Measurements from ENCODE around the gene QDPR. TPM values are rescaled to one million over a fixed set of nuclear protein-coding genes. Genes with fewer than 3 reads are reported as not detected.

Gene QDPR
- 11.1 and 24.4 TPM in 2 replicates for total RNA-seq

GRCh38 chr4:17511950-17512795, at the start of gene QDPR:
Gene QDPR (minus strand): TSS chr4:17512090. CDS start chr4:17512054, 36 bp downstream.

GRCh38 chr4:17514865-17515264, 3.0 kb upstream of the QDPR start, which contains the start of gene CLRN2:
Gene CLRN2 (plus strand): TSS chr4:17515165. CDS start chr4:17515267, 102 bp downstream.

Other genes starting within 250 kb of the QDPR start
- not detected in 2 replicates for gene CLRN2, start 3.1 kb upstream of the QDPR start, total RNA-seq
- 39.0 and 63.9 TPM in 2 replicates for gene LAP3, start 65.1 kb upstream of the QDPR start, total RNA-seq
- gene MED28, start 102.6 kb upstream of the QDPR start, total RNA-seq, result 8.9 and 9.6 TPM in 2 replicates